Activated B cell treated with CpG ODN at 0.5 μM for 24 hours (primary cell): ENCODE results near the gene FCAR. TPM values are rescaled to one million over a fixed set of nuclear protein-coding genes. Genes with fewer than 3 reads are reported as not detected.
"Not testable (repeated sequence)": the region's sequence is repeated elsewhere in the genome, so short reads cannot be mapped to it uniquely, and the experiment has no call there.

ENCODE experiments used
- ATAC-seq: fragments of 200-7000 bp; cut with Tn5 transposase; one replicate; pipeline ENCODE4 v1.10.0; 2021; ENCODE audit warnings: low read depth, mild to moderate bottlenecking, moderate library complexity
- CTCF ChIA-PET: fragments of 350-600 bp; sonication (Branson Sonifier 250); formaldehyde crosslinking; loops from one replicate; lab custom pipeline; 2021; ENCODE audit warnings: antibody characterized with exemption; lab: Charles Lee
- POLR2A ChIA-PET: fragments of 350-600 bp; sonication (Branson Sonifier 250); formaldehyde crosslinking; loops from one replicate; lab custom pipeline; 2021; ENCODE audit warnings: antibody characterized with exemption; lab: Charles Lee
- DNase-seq: peaks from one replicate; pipeline ENCODE4 v3.0.0; 2022
- H3K27ac Mint-ChIP-seq: one replicate; pipeline ENCODE4 v1.8.0; 2020; ENCODE audit warnings: mixed read lengths
- H3K27me3 Mint-ChIP-seq: one replicate; pipeline ENCODE4 v1.8.0; 2021; ENCODE audit warnings: mixed read lengths
- H3K36me3 Mint-ChIP-seq: one replicate; pipeline ENCODE4 v1.8.0; 2021; ENCODE audit warnings: low read depth, mixed read lengths
- H3K4me1 Mint-ChIP-seq: one replicate; pipeline ENCODE4 v1.8.0; 2021; ENCODE audit warnings: mixed read lengths
- H3K4me3 Mint-ChIP-seq: one replicate; pipeline ENCODE4 v1.8.0; 2020; ENCODE audit warnings: mild to moderate bottlenecking, mixed read lengths
- H3K9me3 Mint-ChIP-seq: one replicate; pipeline ENCODE4 v1.8.0; 2020; ENCODE audit warnings: mixed read lengths
- intact Hi-C: fragments of 100-400 bp; cut with micrococcal nuclease; formaldehyde crosslinking; loops from one replicate; pipeline ENCODE4 v1.15.1; 2024
- total RNA-seq: library from RNA; stranded (reverse); gene quantifications from 2 replicates; pipeline ENCODE4 v1.2.3, GENCODE V29; 2022
- TF ChIP-seq, protein P1 (sequence below): fragments of 200-600 bp; IDR thresholded peaks from one replicate; pipeline ENCODE4 v1.8.0; 2022; ENCODE audit warnings: antibody characterized with exemption, mild to moderate bottlenecking

Gene FCAR
- total RNA-seq, 1 donor from 2014 or later = 0.20 TPM

DNA sequence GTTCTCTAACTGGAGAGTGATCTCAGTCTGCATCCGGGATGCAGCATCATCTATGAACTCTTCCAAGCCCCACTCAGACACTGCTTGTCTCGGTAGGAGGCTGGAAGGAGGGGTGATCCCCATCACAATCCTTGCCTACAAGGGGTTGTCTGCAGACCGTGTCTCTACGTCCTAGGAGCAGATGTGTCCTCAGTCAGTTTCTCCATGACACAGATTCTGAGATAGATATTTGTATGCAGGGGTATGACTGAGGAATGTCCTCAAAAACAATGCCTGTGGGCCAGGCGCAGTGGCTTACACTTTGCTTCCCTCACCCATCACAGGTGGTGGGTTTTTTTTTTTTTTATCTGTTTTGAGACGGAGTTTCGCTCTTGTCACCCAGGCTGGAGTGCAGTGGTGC, 32.8 kb downstream of the FCAR start:
- TF ChIP-seq, protein P1, sequence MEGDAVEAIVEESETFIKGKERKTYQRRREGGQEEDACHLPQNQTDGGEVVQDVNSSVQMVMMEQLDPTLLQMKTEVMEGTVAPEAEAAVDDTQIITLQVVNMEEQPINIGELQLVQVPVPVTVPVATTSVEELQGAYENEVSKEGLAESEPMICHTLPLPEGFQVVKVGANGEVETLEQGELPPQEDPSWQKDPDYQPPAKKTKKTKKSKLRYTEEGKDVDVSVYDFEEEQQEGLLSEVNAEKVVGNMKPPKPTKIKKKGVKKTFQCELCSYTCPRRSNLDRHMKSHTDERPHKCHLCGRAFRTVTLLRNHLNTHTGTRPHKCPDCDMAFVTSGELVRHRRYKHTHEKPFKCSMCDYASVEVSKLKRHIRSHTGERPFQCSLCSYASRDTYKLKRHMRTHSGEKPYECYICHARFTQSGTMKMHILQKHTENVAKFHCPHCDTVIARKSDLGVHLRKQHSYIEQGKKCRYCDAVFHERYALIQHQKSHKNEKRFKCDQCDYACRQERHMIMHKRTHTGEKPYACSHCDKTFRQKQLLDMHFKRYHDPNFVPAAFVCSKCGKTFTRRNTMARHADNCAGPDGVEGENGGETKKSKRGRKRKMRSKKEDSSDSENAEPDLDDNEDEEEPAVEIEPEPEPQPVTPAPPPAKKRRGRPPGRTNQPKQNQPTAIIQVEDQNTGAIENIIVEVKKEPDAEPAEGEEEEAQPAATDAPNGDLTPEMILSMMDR = no peak
- DNase-seq (no peak), ATAC-seq (no peak)
- ChIA-PET POLR2A (no interaction called here), CTCF (no interaction called here)
- Mint-ChIP-seq H3K36me3 (no peaks in the 10 kb centered on the region), H3K9me3 (no peaks in the 10 kb centered on the region), H3K27ac (no peak overlapping the region), H3K4me1 (no peaks in the 10 kb centered on the region), H3K4me3 (no peak overlapping the region), H3K27me3 (peaks cover 11% of the 10 kb centered on the region)
- intact Hi-C loops = no loop called here

DNA sequence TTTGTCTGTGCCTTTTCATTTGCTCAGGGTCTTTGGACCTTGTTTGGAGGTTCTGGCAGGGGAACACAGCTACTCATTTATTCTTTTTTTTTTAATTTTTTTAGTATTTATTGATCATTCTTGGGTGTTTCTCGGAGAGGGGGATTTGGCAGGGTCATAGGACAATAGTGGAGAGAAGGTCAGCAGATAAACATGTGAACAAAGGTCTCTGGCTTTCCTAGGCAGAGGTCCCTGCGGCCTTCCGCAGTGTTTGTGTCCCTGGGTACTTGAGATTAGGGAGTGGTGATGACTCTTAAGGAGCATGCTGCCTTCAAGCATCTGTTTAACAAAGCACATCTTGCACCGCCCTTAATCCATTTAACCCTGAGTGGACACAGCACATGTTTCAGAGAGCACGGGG, 33.9 kb downstream of the FCAR start:
- POLR2A ChIA-PET = interaction anchor here (0.6 kb wide), 1 partner anchor 90 kb away, joined by 4 read pairs; no protein-coding TSS in a partner anchor
- H3K27ac Mint-ChIP-seq, CTCF ChIA-PET, H3K9me3 Mint-ChIP-seq, DNase-seq, intact Hi-C loops, H3K4me3 Mint-ChIP-seq, ATAC-seq, H3K4me1 Mint-ChIP-seq, H3K36me3 Mint-ChIP-seq: not testable (repeated sequence)
- peaks cover 11% of the 10 kb centered on the region for H3K27me3 Mint-ChIP-seq

DNA sequence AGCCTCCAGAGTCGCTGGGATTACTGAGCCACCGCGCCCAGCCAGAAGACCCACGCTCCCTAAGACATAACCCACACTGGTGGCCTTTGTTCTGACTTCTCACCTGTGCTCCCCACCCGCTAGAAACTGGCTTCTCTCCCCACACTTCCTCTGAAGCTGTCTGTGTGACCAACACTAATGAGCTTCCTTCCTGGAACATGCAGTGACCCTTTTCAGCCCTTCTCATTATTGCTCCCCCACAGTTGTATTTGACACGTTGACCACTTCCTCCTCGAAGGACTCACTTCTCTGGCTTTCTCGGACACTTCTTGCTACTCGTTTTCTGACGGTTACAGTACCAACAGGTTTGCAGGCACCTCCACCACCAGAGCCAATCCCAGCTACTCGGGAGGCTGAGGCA, 42.8 kb downstream of the FCAR start:
- H3K36me3 Mint-ChIP-seq = no peaks in the 10 kb centered on the region
- no peak overlapping the region for H3K27ac Mint-ChIP-seq
- TF ChIP-seq, protein P1 = no peak
- H3K4me3 Mint-ChIP-seq = no peak overlapping the region
- POLR2A ChIA-PET = no interaction called here
- H3K27me3 Mint-ChIP-seq = peaks cover 14% of the 10 kb centered on the region
- DNase-seq = no peak
- intact Hi-C loops = no loop called here
- peaks cover 3% of the 10 kb centered on the region for H3K4me1 Mint-ChIP-seq
- no peak for ATAC-seq
- CTCF ChIA-PET = no interaction called here
- no peaks in the 10 kb centered on the region for H3K9me3 Mint-ChIP-seq

DNA sequence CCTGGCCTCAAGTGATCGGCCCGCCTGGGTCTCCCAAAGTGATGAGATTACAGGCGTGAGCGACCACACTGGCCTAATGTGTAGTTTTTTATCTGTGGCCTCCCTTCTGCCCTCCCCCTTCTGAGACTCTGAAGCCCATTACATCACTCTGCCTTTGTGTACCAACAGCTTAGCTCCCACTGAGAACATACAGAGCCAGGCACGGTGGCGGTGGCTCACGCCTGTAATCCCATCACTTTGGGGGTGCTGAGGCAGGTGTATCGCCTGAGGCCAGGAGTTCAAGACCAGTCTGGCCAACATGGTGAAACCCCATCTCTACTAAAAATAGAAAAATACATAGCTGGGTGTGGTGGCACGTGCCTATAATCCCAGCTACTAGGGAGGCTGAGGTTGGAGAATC, 44.5 kb downstream of the FCAR start:
- ChIA-PET CTCF (no interaction called here), POLR2A (no interaction called here)
- ATAC-seq (no peak), DNase-seq (no peak)
- H3K4me1 Mint-ChIP-seq = peaks cover 3% of the 10 kb centered on the region
- intact Hi-C loops = loop anchor here (2.0 kb wide), 1 partner anchor 266 kb away; no protein-coding TSS in a partner anchor
- no peaks in the 10 kb centered on the region for H3K9me3 Mint-ChIP-seq
- no peak overlapping the region for H3K4me3 Mint-ChIP-seq
- H3K36me3 Mint-ChIP-seq = no peaks in the 10 kb centered on the region
- H3K27ac Mint-ChIP-seq = no peak overlapping the region
- TF ChIP-seq, protein P1 = no peak
- H3K27me3 Mint-ChIP-seq = peaks cover 16% of the 10 kb centered on the region

DNA sequence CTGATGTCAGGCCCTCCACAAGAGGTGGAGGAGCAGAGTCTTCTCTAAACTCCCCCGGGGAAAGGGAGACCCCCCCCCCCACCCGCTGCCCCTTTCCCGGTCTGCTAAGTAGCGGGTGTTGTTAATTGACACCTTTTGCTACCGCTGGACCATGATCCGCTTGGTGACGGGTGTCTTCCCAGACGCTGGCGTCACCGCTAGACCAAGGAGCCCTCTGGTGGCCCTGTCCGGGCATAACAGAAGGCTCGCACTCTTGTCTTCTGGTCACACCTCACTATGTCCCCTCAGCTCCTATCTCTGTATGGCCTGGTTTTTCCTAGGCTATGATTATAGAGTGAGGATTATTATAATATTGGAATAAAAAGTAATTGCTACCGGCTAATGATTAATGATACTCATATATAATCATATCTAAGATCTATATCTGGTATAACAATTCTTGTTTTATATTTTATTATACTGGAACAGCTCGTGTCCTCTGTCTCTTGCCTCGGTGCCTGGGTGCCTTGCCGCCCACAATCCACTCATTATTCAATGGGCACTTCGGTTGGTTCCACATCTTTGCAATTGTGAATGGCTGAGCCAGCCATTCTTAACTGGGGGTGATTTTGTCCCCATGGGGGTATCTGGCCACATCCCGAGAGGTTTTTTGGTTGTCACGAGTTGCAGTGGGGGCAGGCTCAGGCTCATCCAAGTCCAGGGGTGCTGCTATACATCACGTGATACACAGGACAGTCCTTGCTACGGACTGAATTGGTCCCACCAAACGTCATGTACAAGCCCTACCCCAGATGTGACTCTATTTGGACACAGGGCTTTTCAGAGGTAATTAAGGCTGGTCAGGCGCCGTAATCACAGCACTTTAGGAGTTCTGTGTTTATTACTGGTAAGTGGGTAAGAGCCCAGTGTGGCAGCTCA, 45.9 kb downstream of the FCAR start:
- CTCF ChIA-PET = interaction anchor here (1.5 kb wide), 1 partner anchor 39 kb away, joined by 3 read pairs; no protein-coding TSS in a partner anchor
- not testable (repeated sequence) for H3K9me3 Mint-ChIP-seq, H3K4me3 Mint-ChIP-seq, H3K4me1 Mint-ChIP-seq, H3K36me3 Mint-ChIP-seq, ATAC-seq, H3K27ac Mint-ChIP-seq, DNase-seq
- H3K27me3 Mint-ChIP-seq = peaks cover 16% of the 10 kb centered on the region
- POLR2A ChIA-PET = interaction anchor here (0.9 kb wide), 1 partner anchor 17 kb away, joined by 3 read pairs; no protein-coding TSS in a partner anchor
- intact Hi-C loops = loop anchor here (1.0 to 2.0 kb wide), 2 partner anchors 267 to 442 kb away; no protein-coding TSS in a partner anchor

DNA sequence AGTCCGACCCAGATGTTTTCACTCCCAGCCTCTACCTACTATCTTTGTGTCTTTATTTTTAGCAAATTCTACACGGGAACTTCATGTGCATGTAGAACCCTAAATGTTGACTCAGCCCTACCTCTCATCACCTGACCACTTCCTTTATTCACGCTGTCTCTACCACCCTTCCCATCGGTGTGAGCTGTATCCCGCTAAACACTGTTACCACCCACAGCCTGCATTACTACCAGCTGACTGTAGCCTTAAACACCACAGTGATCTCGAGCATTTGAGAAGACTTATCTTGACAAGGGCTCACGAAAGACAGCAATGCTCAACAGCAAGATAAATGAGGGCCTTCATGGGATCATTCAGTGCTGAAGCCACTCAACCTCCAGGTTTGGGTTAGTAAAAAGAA, 47.0 kb downstream of the FCAR start:
- peaks cover 1% of the 10 kb centered on the region for H3K9me3 Mint-ChIP-seq
- ATAC-seq (no peak), DNase-seq (no peak)
- peaks cover 3% of the 10 kb centered on the region for H3K4me1 Mint-ChIP-seq
- peaks cover 1% of the 10 kb centered on the region for H3K36me3 Mint-ChIP-seq
- H3K27me3 Mint-ChIP-seq = peaks cover 14% of the 10 kb centered on the region
- CTCF ChIA-PET = interaction anchor here (1.5 kb wide), 1 partner anchor 37 kb away, joined by 3 read pairs; no protein-coding TSS in a partner anchor
- intact Hi-C loops = no loop called here
- no peak overlapping the region for H3K27ac Mint-ChIP-seq
- TF ChIP-seq, protein P1 = no peak
- no peak overlapping the region for H3K4me3 Mint-ChIP-seq
- POLR2A ChIA-PET = interaction anchor here (0.9 kb wide), 1 partner anchor 16 kb away, joined by 3 read pairs; no protein-coding TSS in a partner anchor
